ENCODE results near the gene POLA2.

The POLA2 gene

GRCh38 chr11:65274735-65275682 lies 13.2 kb downstream of the POLA2 start:
- DNase-seq (ENCODE audit: low read depth, low spot score) = no peak
- H3K27ac ChIP-seq = no peak overlapping the region

DNA sequence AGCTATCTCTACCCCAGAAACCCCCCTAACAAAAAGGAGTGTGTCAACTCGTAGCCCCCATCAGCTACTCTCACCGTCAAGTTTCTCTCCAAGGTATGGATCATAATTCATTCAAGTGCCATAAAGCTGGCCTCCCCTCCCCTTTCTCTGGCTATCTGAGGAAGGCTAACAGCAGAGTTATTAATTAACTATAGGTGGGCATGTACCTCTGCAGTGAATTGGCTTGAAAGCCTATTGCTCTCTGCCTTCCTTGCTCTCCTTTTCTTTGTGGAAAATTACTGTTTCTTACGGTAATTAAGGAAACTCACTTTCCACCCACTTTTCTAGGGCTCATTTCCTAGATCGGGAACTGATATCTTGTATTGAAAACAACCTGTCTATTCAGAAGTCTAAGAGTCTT lies 14.1 kb downstream of the POLA2 start:
- Histone ChIP-seq H3K9ac (ENCODE audit: insufficient read length) (no peak overlapping the region), H3K9me3 (ENCODE audit: low read depth, low read length) (no peaks in the 10 kb centered on the region), H3K27ac (no peak overlapping the region), H3K4me3 (no peak overlapping the region), H3K36me3 (ENCODE audit: insufficient read depth, low read length) (peaks cover 59% of the 10 kb centered on the region)
- no peak for DNase-seq (ENCODE audit: low read depth, low spot score)
- no peak for TF ChIP-seq POLR2AphosphoS5 (IDR thresholded peaks at IDR 0.05; ENCODE audit: borderline replicate concordance, low read depth, low read length)
- TF ChIP-seq EZH2 (IDR thresholded peaks at IDR 0.05) = no peak
- no peak for TF ChIP-seq FOXP2 (optimal IDR thresholded peaks at IDR 0.05; ENCODE audit: control extremely low read depth, extremely low read length, insufficient read depth)

More at GRCh38 chr11:65274735-65275682, 13.2 kb downstream of the POLA2 start:
- Histone ChIP-seq H3K36me3 (ENCODE audit: insufficient read depth, low read length) (peaks cover 59% of the 10 kb centered on the region), H3K9me3 (ENCODE audit: low read depth, low read length) (no peaks in the 10 kb centered on the region), H3K4me3 (no peak overlapping the region), H3K9ac (ENCODE audit: insufficient read length) (no peak overlapping the region)
- TF ChIP-seq FOXP2 (optimal IDR thresholded peaks at IDR 0.05; ENCODE audit: control extremely low read depth, extremely low read length, insufficient read depth) = no peak
- TF ChIP-seq EZH2 (IDR thresholded peaks at IDR 0.05) = no peak
- TF ChIP-seq POLR2AphosphoS5 (IDR thresholded peaks at IDR 0.05; ENCODE audit: borderline replicate concordance, low read depth, low read length) = no peak

GRCh38 chr11:65277631-65278277 lies 16.0 kb downstream of the POLA2 start:
- H3K9ac ChIP-seq (ENCODE audit: insufficient read length) = no peak overlapping the region
- peaks cover 68% of the 10 kb centered on the region for H3K36me3 ChIP-seq (ENCODE audit: insufficient read depth, low read length)
- no peak overlapping the region for H3K27ac ChIP-seq
- H3K4me3 ChIP-seq = no peak overlapping the region
- no peak for DNase-seq (ENCODE audit: low read depth, low spot score)
- no peaks in the 10 kb centered on the region for H3K9me3 ChIP-seq (ENCODE audit: low read depth, low read length)
- TF ChIP-seq EZH2 (IDR thresholded peaks at IDR 0.05) (no peak), POLR2AphosphoS5 (IDR thresholded peaks at IDR 0.05; ENCODE audit: borderline replicate concordance, low read depth, low read length) (no peak), FOXP2 (optimal IDR thresholded peaks at IDR 0.05; ENCODE audit: control extremely low read depth, extremely low read length, insufficient read depth) (no peak)

DNA sequence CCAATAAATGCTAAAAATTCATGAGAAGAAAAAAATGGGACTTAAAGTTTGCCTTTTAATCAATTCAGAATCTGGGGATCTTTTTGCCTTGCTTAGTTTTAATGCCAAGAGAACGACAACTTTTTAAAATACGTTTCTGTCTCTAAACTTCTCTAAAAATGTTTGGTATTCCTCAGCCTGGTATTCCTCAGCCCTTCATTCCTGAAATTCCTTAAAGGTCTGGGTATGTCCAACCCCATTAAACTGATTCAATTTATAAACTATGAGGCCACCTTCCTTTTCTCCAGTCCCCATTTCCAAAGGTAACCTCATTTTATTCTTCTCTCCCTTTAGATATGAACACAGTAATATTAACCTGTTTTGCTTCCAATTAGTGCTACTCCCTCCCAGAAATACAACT lies 16.6 kb downstream of the POLA2 start:
- no peak overlapping the region for H3K27ac ChIP-seq
- no peak overlapping the region for H3K4me3 ChIP-seq
- TF ChIP-seq EZH2 (IDR thresholded peaks at IDR 0.05) = no peak
- no peak for TF ChIP-seq FOXP2 (optimal IDR thresholded peaks at IDR 0.05; ENCODE audit: control extremely low read depth, extremely low read length, insufficient read depth)
- TF ChIP-seq POLR2AphosphoS5 (IDR thresholded peaks at IDR 0.05; ENCODE audit: borderline replicate concordance, low read depth, low read length) = no peak
- H3K9ac ChIP-seq (ENCODE audit: insufficient read length) = no peak overlapping the region
- no peak for DNase-seq (ENCODE audit: low read depth, low spot score)
- no peaks in the 10 kb centered on the region for H3K9me3 ChIP-seq (ENCODE audit: low read depth, low read length)
- H3K36me3 ChIP-seq (ENCODE audit: insufficient read depth, low read length) = peaks cover 72% of the 10 kb centered on the region

DNA sequence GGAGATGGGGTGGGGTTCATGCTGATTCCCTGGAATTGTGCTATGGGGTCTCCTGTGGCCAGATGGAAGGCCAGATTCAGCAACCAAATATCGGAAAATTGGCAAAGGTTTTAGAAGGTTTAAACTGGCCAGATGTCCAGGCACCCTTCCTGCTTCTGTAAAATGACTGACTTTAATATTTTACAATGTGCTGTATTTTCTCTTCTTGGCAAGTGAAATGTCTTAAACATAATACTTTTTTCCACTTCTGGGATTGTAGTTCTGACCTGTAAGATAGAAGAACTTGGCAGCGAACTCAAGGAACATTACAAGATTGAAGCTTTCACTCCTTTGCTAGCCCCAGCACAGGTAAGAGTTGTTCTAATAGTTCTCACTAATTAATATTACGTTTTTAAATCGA lies 17.5 kb downstream of the POLA2 start:
- H3K4me3 ChIP-seq = no peak overlapping the region
- TF ChIP-seq POLR2AphosphoS5 (IDR thresholded peaks at IDR 0.05; ENCODE audit: borderline replicate concordance, low read depth, low read length) = no peak
- TF ChIP-seq EZH2 (IDR thresholded peaks at IDR 0.05) = no peak
- TF ChIP-seq FOXP2 (optimal IDR thresholded peaks at IDR 0.05; ENCODE audit: control extremely low read depth, extremely low read length, insufficient read depth) = no peak
- H3K9me3 ChIP-seq (ENCODE audit: low read depth, low read length) = no peaks in the 10 kb centered on the region
- no peak overlapping the region for H3K27ac ChIP-seq
- H3K9ac ChIP-seq (ENCODE audit: insufficient read length) = no peak overlapping the region
- no peak for DNase-seq (ENCODE audit: low read depth, low spot score)
- H3K36me3 ChIP-seq (ENCODE audit: insufficient read depth, low read length) = peaks cover 78% of the 10 kb centered on the region

GRCh38 chr11:65279741-65280440 lies 18.1 kb downstream of the POLA2 start:
- no peaks in the 10 kb centered on the region for H3K9me3 ChIP-seq (ENCODE audit: low read depth, low read length)

GRCh38 chr11:65280646-65281045 lies 18.9 kb downstream of the POLA2 start:
- H3K36me3 ChIP-seq (ENCODE audit: insufficient read depth, low read length) = peaks cover 81% of the 10 kb centered on the region
- H3K27ac ChIP-seq = no peak overlapping the region
- H3K4me3 ChIP-seq = no peak overlapping the region
- TF ChIP-seq POLR2AphosphoS5 (IDR thresholded peaks at IDR 0.05; ENCODE audit: borderline replicate concordance, low read depth, low read length) (no peak), EZH2 (IDR thresholded peaks at IDR 0.05) (no peak), FOXP2 (optimal IDR thresholded peaks at IDR 0.05; ENCODE audit: control extremely low read depth, extremely low read length, insufficient read depth) (no peak)
- no peaks in the 10 kb centered on the region for H3K9me3 ChIP-seq (ENCODE audit: low read depth, low read length)
- no peak for DNase-seq (ENCODE audit: low read depth, low spot score)
- no peak overlapping the region for H3K9ac ChIP-seq (ENCODE audit: insufficient read length)

More at GRCh38 chr11:65279741-65280440, 18.1 kb downstream of the POLA2 start:
- Histone ChIP-seq H3K27ac (no peak overlapping the region), H3K36me3 (ENCODE audit: insufficient read depth, low read length) (peaks cover 79% of the 10 kb centered on the region), H3K4me3 (no peak overlapping the region), H3K9ac (ENCODE audit: insufficient read length) (no peak overlapping the region)
- no peak for TF ChIP-seq EZH2 (IDR thresholded peaks at IDR 0.05)
- TF ChIP-seq FOXP2 (optimal IDR thresholded peaks at IDR 0.05; ENCODE audit: control extremely low read depth, extremely low read length, insufficient read depth) = no peak
- TF ChIP-seq POLR2AphosphoS5 (IDR thresholded peaks at IDR 0.05; ENCODE audit: borderline replicate concordance, low read depth, low read length) = no peak
- DNase-seq (ENCODE audit: low read depth, low spot score) = no peak

DNA sequence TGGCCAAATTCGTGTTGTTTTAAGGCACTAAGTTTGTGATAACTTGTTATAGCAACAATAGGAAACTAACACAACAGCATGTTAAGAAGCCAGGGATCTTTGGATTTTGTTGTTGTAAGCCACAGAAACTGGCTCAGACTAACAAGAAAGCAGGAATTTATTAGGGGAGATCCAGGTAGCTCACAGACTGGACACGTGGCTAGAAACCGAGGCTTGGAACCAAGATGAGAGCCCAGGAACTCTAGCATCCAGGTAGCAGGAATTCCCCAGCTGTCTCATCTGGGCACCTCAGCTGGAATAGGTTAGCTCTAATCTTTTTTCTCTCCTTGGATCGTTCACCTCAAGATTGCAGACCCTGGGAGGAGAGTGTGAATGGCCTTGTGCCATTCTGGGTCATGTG lies 24.9 kb downstream of the POLA2 start:
- Histone ChIP-seq H3K9ac (ENCODE audit: insufficient read length) (no peak overlapping the region), H3K27ac (no peak overlapping the region), H3K36me3 (ENCODE audit: insufficient read depth, low read length) (peaks cover 72% of the 10 kb centered on the region), H3K4me3 (no peak overlapping the region), H3K9me3 (ENCODE audit: low read depth, low read length) (no peaks in the 10 kb centered on the region)
- no peak for DNase-seq (ENCODE audit: low read depth, low spot score)
- TF ChIP-seq EZH2 (IDR thresholded peaks at IDR 0.05) = no peak
- TF ChIP-seq POLR2AphosphoS5 (IDR thresholded peaks at IDR 0.05; ENCODE audit: borderline replicate concordance, low read depth, low read length) = no peak
- TF ChIP-seq FOXP2 (optimal IDR thresholded peaks at IDR 0.05; ENCODE audit: control extremely low read depth, extremely low read length, insufficient read depth) = no peak

All from SK-N-MC (cell line).